ENCODE results near the gene PCDHA6.
"Not testable (repeated sequence)": the region's sequence is repeated elsewhere in the genome, so short reads cannot be mapped to it uniquely, and the experiment has no call there.

Gene PCDHA6

GRCh38 chr5:140827704-140828361 lies at the start of gene PCDHA6:
Gene PCDHA6, plus strand, starts transcription at chr5:140827960. Its CDS starts 132 bp downstream, at chr5:140828092.
- DNase-seq (ENCODE audit: low read depth), result no peak
- no peak for TF ChIP-seq CTCF (IDR thresholded peaks at IDR 0.05; ENCODE audit: low read depth, low read length, missing control alignments)
- in situ Hi-C loops (cut with HindIII; ENCODE audit: low sequenced_read_pairs), result no loop called here
- H3K4me3 ChIP-seq (ENCODE audit: low read depth, low read length), result no peak within 1 kb of the TSS

- no peak for DNase-seq (ENCODE audit: low read depth)
- TF ChIP-seq CTCF (IDR thresholded peaks at IDR 0.05; ENCODE audit: low read depth, low read length, missing control alignments), result no peak
- in situ Hi-C loops (cut with HindIII; ENCODE audit: low sequenced_read_pairs), result no loop called here
- no peak overlapping the region for H3K4me3 ChIP-seq (ENCODE audit: low read depth, low read length)
Observed at GRCh38 chr5:140780512-140780911, 47.2 kb upstream of the PCDHA6 start.

GRCh38 chr5:140785905-140786686 lies 41.7 kb upstream of the PCDHA6 start, which contains the start of gene PCDHA1:
Gene PCDHA1, plus strand, starts transcription at chr5:140786140.
- in situ Hi-C loops (cut with HindIII; ENCODE audit: low sequenced_read_pairs), result no loop called here
- no peak for TF ChIP-seq CTCF (IDR thresholded peaks at IDR 0.05; ENCODE audit: low read depth, low read length, missing control alignments)
- H3K4me3 ChIP-seq (ENCODE audit: low read depth, low read length), result no peak within 1 kb of the TSS
- DNase-seq (ENCODE audit: low read depth), result no peak

GRCh38 chr5:140787422-140787821 lies 40.3 kb upstream of the PCDHA6 start:
- DNase-seq (ENCODE audit: low read depth); in situ Hi-C loops (cut with HindIII; ENCODE audit: low sequenced_read_pairs); H3K4me3 ChIP-seq (ENCODE audit: low read depth, low read length): not testable (repeated sequence)

- in situ Hi-C loops (cut with HindIII; ENCODE audit: low sequenced_read_pairs); DNase-seq (ENCODE audit: low read depth): not testable (repeated sequence)
Observed at GRCh38 chr5:140787849-140788504, 39.8 kb upstream of the PCDHA6 start.

GRCh38 chr5:140791089-140791488 lies 36.7 kb upstream of the PCDHA6 start:
- in situ Hi-C loops (cut with HindIII; ENCODE audit: low sequenced_read_pairs), result no loop called here
- H3K4me3 ChIP-seq (ENCODE audit: low read depth, low read length), result no peak overlapping the region
- DNase-seq (ENCODE audit: low read depth), result no peak
- no peak for TF ChIP-seq CTCF (IDR thresholded peaks at IDR 0.05; ENCODE audit: low read depth, low read length, missing control alignments)

More at GRCh38 chr5:140787849-140788504, 39.8 kb upstream of the PCDHA6 start:
- not testable (repeated sequence) for H3K4me3 ChIP-seq (ENCODE audit: low read depth, low read length)

GRCh38 chr5:140794595-140795258 lies 33.0 kb upstream of the PCDHA6 start, which contains the start of gene PCDHA2:
Gene PCDHA2, plus strand, starts transcription at chr5:140794852.
- no peak within 1 kb of the TSS for H3K4me3 ChIP-seq (ENCODE audit: low read depth, low read length)
- DNase-seq (ENCODE audit: low read depth), result no peak
- no peak for TF ChIP-seq CTCF (IDR thresholded peaks at IDR 0.05; ENCODE audit: low read depth, low read length, missing control alignments)
- in situ Hi-C loops (cut with HindIII; ENCODE audit: low sequenced_read_pairs), result no loop called here
